NK-92 treated with Interleukin-12 subunit alpha and Interleukin-12 subunit beta, amount 100 ng/mL, for 24 hours (cell line): ENCODE measurements around the gene IGF1R.
"Not testable (repeated sequence)": the region's sequence is repeated elsewhere in the genome, so short reads cannot be mapped to it uniquely, and the experiment has no call there.

Experiments used
- DNase-seq: peaks from one replicate; lab custom pipeline; 2025; lab: John Stamatoyannopoulos, UW

Gene IGF1R

DNA sequence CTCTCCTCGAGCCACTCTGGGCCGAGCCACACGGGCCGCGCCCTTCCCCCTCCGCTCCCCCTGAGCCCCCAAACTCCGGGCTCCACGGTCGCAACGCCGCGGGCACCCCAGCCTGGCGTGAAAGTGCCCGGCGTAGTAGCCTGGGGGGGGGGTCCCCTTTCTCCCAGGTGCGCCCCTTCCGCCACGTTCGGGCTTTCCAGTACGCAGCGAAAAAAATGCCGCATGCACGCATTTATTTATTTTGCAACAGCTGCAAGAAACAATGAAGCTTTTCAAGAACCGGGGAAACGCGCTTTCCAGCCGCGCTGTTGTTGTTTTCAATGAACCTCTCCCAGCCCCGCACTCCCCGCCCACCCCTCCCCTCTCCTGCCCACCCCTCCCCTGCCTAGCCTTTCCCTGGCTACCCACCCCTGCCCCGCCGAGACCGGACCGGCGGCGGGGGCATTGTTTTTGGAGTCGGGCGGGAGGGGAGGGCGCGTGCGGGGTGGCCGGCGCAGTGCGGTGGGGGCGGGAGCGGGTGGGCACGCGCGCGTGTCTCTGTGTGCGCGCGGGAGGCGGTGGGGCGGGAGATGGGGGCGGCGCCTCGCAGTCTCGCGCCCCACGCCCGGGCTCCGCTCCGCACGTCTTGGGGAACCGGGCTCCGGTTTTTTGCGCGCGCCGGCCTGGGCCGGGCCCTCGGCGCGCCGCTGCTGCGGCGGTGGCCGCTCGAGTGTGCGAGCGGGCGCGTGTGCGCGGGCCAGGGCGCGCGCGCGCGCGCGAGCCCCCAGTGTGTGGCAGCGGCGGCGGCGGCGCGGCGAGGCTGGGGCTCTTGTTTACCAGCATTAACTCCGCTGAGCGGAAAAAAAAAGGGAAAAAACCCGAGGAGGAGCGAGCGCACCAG lies at the start of gene IGF1R:
TSS of gene IGF1R (plus strand) at position 766 of the 880 bp plus-strand sequence. CDS start 1,043 bp downstream, outside the sequence.
- no peak for DNase-seq

DNA sequence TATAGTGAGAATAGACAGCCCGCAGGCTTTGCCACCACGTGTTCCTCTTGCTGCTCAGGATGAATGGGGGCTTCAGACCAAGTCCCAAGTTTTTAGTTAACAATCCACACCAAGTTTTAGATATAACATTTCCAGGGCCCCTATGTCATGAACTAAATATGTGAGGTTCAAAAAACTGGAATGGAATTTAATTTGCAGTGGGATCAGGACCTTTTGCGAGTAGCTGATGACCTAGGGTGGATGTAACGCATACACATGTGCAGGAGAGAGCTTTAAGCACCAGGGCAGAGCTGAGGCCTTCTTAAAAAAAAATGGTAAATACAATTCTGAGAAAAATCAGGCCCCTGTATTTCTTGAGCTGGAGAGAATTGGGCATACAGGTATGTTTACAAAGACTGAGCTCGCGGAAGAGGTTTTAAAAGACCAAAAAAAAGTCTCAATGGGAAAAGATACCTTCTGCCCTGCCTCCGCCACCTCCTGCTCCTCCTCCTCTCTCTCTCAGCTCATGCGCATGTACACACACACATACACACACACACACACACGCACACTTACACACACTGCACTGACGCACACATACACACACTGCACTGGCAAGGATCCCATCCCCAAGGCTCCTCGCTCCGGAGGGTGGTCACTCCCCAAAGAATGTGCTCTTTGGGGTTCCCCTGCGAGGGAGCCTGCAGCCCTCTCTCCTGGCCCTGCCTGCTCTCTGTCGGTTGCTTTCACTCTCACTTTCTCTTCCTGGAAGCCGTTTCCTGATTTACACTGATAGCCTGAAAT lies 48.2 kb upstream of the IGF1R start:
- no peak for DNase-seq

DNA sequence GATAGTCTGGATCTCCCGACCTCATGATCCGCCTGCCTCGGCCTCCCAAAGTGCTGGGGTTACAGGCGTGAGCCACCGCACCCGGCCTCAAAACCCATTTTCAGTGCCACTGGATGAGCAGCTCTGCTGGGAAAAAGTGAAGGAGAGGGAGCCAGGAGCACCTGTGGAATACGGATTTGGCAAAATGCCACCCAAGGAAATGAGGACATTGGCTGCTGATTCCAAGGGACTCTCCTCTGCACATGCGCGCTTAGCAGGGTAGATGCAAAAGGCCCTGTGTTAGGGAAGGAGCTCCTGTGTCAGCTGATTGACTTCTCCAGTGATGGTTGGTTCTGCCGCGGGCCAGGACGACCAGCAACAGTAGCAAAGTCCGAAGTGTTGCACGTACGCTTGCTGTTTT lies 43.4 kb upstream of the IGF1R start:
- DNase-seq, result no peak

DNA sequence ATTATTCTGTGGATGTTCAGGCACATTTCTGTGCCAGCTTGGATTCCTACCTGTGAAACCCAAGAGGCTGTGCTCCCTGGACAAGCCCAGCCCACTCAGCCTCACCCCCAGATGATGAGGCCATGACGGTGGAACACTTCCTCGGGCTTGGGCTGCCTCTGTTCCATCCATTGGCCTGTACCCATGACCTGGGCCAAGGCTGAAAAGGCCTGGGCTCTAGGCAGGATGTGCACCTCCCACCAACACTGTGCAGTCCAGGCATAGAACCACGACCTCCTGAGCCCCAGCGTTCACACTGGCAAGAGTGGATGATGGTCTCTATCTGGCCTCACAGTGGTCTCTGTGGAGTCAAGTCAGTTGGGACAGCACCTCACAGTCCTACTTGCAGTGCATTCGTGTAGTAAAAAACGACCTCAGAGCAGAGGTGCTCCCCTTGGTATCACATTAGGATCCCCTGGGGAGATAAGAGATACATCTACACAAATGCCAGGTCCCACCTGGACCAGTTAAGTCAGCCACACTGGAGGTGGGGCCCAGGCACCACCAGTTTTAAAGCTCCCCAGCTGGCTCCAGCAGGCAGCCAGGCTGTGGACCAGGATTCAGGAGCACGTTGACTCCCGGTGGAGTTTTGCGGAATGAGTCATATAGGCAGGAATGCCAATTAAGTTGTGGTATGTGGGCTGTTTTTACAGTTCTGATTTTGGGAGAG lies 39.0 kb upstream of the IGF1R start:
- no peak for DNase-seq

DNA sequence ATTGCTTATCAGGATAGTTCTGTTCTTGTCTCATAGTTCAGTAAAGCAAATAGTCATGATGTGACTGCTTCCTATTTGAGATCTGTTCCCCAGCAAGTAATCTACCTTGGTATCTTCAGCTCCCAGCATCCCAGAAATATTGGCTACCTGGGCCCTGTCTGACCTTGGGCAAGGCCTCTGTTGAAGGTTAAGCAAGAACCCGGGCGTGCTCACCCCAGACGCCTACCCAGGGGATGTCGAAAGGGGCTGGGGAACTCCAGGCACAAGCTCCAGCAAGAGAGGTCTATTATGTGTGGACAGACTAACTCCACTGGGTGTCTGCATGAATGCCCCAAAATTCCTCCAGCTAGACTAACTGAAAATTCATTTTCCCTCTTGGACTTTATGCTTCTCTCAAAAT lies 37.3 kb upstream of the IGF1R start:
- no peak for DNase-seq

DNA sequence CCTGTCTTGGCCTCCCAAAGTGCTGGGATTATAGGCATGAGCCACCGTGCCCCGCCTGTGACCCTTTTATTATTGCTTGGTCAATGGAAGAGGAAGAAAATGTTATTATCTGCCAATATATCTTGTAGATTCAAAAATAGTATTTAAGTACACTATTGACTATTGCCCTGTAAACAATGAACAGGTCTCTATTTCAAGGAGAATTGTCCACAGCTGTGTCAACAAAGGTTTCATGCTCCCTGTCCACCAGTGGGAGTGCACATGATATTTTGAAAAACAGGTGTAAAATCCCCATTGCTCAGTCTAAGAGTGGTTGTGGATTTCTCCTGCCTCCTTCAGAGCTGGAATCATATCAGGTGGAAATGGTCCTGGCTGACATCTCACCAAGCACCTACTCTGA lies 36.5 kb upstream of the IGF1R start:
- no peak for DNase-seq

DNA sequence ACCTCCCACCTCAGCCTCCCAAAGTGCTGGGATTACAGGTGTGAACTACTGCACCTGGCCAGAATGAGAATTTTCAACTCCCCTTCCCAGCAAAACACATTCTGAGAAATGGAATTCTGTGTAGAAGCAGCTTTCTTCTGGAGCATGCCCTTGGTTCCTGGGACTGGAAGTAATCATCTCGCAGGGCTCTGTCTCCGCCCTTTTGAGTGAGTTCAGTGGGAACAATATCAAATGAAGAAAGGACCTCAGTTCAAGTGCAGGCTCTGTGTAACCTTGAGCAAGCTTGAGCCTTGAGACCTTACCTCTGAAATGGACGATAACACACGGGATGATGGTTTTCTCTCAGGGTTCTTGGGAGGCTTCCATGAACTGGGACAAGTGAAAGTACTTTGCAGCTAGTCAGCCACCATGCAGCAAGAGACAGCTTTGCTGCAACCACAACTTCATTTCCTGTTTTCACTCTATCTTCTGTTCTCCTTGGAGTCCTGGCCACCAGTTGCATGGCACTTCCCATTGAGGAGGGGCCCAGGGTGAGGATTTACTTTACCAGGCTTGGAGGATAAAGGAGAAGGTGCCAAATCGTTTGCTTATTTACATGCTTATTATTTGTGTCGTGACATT lies 35.7 kb upstream of the IGF1R start:
- no peak for DNase-seq

DNA sequence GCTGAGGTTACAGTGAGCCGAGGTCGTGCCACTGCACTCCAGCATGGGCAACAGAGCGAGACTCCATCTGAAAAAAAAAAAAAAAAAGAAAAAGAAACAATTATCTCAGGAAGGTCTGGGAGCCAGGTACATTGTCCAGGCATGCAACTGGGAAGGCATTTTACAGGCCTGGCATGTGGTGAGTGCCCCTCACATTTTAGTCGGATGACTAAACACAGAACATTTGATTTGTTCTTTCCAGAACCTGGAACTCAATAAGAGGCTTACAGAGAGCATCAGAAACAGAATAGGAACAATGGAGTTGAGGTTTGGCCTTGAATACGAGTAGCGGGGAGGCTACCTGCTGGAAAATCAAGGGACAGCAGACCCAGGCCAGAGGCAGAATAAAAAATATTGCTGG lies 33.7 kb upstream of the IGF1R start:
- no peak for DNase-seq

DNA sequence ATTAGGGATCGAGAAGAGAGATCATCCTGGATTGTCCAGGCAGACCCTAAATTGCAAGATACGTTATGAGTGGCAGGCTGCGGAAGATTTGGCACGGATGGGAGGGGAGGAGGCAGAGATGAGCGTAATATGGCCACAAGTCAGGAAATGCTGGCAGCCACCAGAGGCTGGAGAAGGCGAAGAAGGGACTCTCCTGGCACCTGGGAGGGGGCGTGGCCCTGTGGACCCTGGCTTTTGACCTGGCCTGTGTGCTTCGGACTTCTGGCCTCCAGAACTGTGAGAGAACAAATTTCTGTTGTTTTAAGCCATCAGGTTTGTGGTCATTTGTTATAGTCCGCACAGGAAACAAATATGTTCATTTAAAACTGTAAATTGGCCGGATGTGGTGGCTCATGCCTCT lies 31.9 kb upstream of the IGF1R start:
- no peak for DNase-seq

DNA sequence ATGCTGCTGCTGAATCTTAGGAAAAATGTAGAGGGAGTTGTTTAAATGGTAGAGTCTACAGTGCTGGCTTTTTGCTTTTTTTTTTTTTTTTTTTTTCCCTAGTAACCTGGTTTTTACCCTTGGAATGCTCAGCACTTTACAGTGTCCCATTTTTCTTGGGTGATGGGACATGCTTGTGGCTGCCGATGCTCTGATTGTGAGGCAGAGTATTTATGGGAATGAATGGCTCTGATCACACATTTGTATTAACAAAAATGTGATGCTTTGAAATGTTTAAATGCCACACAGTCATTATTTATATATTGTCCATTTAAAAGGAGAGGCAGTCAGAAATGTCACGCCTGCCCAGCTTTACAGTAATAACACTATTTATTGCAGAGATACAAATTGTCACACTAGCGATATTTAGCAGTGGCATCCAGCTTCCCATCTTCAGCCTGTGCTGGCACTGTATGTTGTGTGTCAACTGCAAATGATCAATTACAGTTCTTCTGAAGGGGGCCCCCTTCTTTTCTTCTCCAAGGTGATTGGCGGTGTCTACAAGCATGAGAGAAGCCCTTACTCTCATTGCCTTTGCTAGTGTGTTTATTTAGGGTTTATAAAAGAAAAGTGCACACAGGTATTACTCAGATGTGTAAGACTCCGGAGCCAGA lies 30.9 kb upstream of the IGF1R start:
- no peak for DNase-seq

DNA sequence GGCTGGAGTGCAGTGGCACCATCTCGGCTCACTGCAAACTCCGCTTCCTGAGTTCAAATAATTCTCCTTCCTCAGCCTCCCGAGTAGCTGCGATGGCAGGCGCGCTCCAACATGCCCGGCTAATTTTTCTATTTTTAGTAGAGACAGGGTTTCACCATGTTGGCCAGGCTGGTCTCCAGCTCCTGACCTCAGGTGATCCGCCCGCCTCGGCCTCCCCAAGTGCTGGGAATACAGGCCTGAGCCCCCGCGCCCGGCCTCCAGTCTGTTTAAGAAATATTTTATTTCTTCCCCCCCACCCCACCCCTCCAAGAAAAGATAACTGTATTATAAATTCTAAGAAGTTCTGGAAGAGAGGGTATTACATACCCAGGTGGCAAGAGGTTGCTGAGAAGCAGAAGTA lies 29.8 kb upstream of the IGF1R start:
- not testable (repeated sequence) for DNase-seq

DNA sequence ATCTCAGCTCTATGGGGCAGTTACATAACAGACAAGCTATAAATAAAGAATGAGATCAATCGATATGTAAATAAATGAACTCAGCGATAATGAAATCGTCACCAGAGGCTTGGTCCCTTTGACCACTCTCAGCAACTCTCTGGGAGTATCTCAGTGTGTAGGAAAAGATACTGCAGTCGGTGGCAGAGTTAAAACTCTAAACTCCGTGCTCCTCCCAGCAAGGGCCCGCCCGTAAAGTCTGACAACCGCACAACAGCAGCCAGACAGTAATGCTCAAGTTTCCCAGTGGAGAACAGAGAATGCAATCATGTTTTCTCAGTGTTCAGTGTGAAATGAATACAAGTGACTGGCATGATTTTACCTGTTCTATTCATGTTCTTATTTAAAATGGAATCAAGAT lies 28.3 kb upstream of the IGF1R start:
- DNase-seq, result no peak

DNA sequence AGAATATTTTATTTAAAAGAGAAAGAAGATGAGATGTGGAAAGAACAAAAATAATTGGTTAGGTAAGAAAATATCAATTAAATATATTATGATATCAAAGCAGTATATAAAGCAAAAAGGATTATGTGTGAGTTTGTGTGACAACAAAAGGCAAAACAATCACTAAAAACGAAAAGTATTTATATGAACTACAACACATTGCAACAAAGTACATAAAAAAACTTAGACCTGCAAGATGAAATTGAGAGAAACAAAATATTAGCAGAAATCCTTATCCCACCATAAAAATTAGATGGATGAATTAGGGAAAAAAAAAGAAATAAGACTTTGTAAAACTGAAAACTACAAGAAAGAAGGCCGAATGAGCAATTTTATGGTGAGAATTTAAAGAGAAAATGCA lies 27.3 kb upstream of the IGF1R start:
- DNase-seq, result no peak

DNA sequence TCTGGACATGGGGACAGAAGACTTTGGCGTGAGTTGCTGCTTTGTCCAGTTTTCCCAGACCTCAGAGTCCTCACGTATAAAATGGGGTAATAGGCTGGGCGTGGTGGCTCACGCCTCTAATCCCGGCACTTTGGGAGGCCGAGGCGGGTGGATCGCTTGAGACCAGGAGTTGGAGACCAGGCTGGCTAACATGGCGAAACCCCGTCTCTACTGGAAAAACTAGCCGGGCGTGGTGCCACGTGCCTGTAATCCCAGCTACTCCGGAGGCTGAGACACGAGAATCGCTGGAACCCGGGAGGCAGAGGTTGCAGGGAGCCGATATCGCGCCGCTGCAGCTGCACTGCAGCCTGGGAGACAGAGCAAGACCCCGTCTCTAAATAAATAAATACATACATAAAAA lies 22.7 kb upstream of the IGF1R start:
- no peak for DNase-seq

DNA sequence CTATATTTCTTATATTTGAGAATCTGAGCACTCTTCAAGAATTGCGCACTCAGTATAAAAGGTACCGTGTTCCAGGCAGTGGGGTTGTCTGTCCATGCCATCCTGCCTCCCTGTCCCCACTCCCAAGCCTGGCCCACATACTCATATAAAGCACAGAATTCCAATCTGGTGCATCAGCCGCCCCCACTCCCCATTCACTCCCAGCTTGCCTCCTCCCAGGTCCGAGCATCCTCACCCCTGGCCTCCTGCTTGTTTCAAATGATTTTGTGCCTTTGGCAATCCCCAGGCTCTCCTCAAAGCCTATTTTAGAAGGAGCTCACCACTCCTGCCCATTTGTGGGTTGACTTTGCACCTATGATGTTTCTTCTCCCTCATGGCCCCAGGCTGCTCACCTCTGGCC lies 22.2 kb upstream of the IGF1R start:
- DNase-seq, result no peak

DNA sequence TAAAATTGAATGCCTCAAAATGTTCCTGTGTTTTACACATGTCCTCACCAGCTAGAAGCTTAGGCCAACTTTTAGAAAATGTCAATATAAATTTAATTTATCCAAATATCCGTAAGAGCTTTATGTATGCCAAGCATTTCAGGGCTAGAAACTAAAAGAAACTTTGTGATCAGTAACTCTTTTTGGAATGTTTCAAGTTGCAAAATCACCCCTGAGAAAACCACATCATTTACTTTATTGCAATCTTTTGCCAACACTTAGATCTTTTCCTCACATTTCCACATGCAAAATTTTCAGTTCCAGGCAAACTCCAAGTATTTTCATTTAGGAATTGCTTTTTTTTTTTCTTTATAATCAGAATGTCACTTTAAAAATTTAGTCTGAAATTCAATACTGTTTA lies 20.1 kb upstream of the IGF1R start:
- no peak for DNase-seq

DNA sequence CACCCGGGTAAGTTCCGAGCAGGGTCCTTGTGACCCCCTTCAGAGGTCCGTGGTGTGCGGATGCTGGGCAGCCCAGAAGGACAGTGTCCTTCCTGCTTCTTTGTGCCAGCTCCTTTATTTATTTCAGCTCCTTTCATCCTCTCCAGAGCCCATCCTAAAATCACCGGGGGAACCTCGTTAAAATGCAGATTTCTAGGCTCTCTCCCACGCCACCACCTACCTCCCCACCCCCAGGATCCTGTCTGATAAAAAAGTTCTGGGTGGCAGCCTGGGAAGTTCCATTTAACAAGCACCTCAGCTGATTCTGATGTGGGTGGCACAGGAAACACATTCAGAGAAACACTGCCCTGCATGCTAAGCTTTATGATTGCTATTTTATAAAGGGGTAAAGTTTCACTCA lies 12.5 kb upstream of the IGF1R start:
- no peak for DNase-seq

DNA sequence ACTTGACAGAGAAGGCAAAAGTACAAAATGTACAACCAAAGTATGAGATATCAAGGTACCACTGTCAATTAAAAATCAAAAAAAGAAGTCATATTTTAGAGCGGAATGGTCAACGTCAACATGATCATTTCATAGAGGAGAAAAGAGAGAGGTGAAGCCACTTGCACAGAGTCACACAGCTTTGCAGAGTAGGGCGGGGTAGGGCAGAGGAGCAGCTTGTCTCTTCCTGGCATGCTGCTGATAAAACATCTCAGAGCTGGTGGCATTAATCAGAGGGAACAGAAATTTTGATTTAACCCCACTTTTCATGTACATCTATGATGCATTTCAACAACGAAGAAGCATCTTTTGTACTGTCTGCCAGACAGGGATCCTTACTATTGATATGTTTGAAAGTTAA lies 5.2 kb upstream of the IGF1R start:
- DNase-seq, result no peak

DNA sequence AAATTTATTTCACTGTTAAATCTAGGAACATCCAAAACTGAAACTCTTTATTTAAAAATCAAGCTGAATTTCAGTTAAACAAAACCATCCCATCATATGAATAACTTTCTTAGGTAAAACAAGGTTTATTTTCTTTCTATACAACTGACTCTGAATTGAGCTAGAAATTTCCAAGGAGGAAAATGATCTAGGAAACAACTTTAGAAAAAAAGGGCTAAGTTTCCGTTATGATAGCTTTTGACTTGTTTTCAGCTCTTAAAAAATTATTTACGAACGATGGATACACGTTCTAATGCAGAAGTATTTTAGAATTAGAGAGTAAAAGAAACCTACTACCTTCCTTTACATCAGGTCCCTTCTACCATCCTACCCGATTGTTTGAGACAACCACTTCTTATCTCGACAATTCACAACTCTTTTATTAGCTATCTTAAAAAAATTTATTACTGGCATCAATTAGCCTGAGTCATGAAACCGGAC lies 1.8 kb upstream of the IGF1R start:
- no peak for DNase-seq

DNA sequence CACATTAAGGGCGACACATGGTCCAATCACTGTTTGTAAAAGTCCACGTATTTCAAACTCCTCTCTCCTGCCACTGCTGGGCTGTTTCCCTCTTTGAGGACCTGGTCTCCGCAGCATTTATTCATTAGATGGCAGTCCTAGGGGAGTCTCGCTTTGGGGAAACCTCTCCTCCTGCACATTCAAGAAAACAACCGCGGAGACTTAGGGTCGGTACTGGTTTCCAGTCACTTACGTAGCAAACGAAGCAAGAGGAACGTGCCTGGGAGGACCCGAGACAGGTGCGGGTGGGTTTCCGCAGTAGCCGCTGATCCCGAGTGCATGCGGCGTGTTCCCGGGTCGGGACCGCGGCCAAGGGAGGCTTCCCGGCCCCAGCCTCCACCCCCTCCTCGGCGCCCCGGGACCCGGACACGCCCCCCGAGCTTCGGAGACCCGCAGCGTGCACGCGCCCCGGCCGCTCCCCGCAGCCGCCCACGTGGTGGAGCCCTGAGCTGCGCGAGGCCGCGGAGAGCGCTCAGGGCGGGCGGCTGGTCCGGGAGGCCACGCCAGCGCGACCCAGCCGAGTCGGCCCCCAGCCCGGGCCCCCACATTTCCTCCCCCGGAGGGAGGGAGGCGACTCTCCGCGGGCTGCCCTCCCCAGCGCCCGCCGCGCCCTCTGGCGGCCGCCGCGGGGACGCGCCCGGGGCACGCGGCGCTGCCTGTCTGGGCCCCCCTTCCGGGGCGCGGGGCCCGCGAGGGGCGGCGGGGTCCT lies 1.1 kb upstream of the IGF1R start:
- no peak for DNase-seq
